Measurements from ENCODE around the gene TCP11L2. TPM values are rescaled to one million over a fixed set of nuclear protein-coding genes. Genes with fewer than 3 reads are reported as not detected.

Gene TCP11L2
- total and polyA plus RNA-seq, 2 of the 4 experiments (the other 2 are of a cell fraction): 7.3 to 32.8 TPM

GRCh38 chr12:106343214-106343528, 40.6 kb downstream of the TCP11L2 start:
- H3K4me1 ChIP-seq (ENCODE audit: control insufficient read depth, insufficient read depth, low read length): peaks cover 3% of the 10 kb centered on the region
- no peak overlapping the region for H4K5ac ChIP-seq (ENCODE audit: low read depth, low read length)
- H2BK15ac ChIP-seq (ENCODE audit: low read depth, low read length): no peak overlapping the region
- ATAC-seq (ENCODE audit: low read depth) (peak; percentile 56), DNase-seq (no peak)
- no peak overlapping the region for H3K23ac ChIP-seq (ENCODE audit: low read depth, low read length)
- no peaks in the 10 kb centered on the region for H3K27me3 ChIP-seq (ENCODE audit: control insufficient read depth, insufficient read depth, low read length)
- TF ChIP-seq RCOR1 (IDR thresholded peaks at IDR 0.05; ENCODE audit: insufficient replicate concordance, low read length): no peak
- TF ChIP-seq MAZ (IDR thresholded peaks at IDR 0.05; ENCODE audit: borderline replicate concordance, low read depth, low read length): no peak
- no peak for TF ChIP-seq USF2 (IDR thresholded peaks at IDR 0.05; ENCODE audit: low read depth, low read length)
- H3K79me1 ChIP-seq (ENCODE audit: low read depth in 1 of 2, low read length in 2 of 2): no peaks in the 10 kb centered on the region
- H4K8ac ChIP-seq (ENCODE audit: low read depth in 2 of 2, low read length in 2 of 2): no peak overlapping the region
- H2BK5ac ChIP-seq (ENCODE audit: low read depth, low read length, poor library complexity, severe bottlenecking): no peak overlapping the region
- H3K14ac ChIP-seq (replicated peaks; ENCODE audit: low read depth, low read length): no peak overlapping the region
- CTCF ChIA-PET: no interaction called here
- H3K56ac ChIP-seq (ENCODE audit: extremely low read depth, insufficient read depth, low read length): no peak overlapping the region
- POLR2A ChIA-PET (ENCODE audit: unreplicated experiment): no interaction called here
- H3K27ac ChIP-seq (ENCODE audit: insufficient read depth, low read length): no peak overlapping the region
- no peak overlapping the region for H4K91ac ChIP-seq (ENCODE audit: insufficient read depth, low read depth, low read length)
- H2AK5ac ChIP-seq (ENCODE audit: low read depth, low read length): no peak overlapping the region
- no peak overlapping the region for H2AK9ac ChIP-seq (replicated peaks; ENCODE audit: low read depth, low read length, poor library complexity)
- dilution Hi-C loops (cut with HindIII; ENCODE audit: low sequenced_read_pairs, unreplicated experiment) (no loop called here), intact Hi-C loops (cut with micrococcal nuclease) (loop anchor here (5.0 kb wide), 1 partner anchor 96 kb away; the partner anchor contains the start of gene CKAP4), in situ Hi-C loops (cut with MboI; ENCODE audit: low sequenced_read_pairs) (loop anchor here (5.0 kb wide), 1 partner anchor 116 kb away; no protein-coding TSS in a partner anchor)
- peak overlapping the region; percentile 51; the same call in 1 of the 2 replicates for H3K9ac ChIP-seq (ENCODE audit: low read depth, low read length)
- peak overlapping the region; percentile 25 for H2AFZ ChIP-seq (replicated peaks; ENCODE audit: low read length, poor library complexity)
- peak overlapping the region; percentile 15; the same call in 1 of the 2 replicates for H3K4me3 ChIP-seq (ENCODE audit: insufficient read depth, low read depth, low read length)
- H2BK20ac ChIP-seq (ENCODE audit: low read depth, low read length): no peak overlapping the region
- WGBS, 2 experiments (ENCODE audit: extremely low coverage in 2 of 2, insufficient read length in 1 of 2): 57% methylated on average over 1 of the region's 2 CpGs; no CpG with 5 or more reads in 1 of the 2 experiments
- peaks cover 4% of the 10 kb centered on the region for H3K36me3 ChIP-seq (ENCODE audit: control insufficient read depth, insufficient read depth, low read length)
- H3K9me3 ChIP-seq (ENCODE audit: control insufficient read depth, insufficient read depth, low read length): no peaks in the 10 kb centered on the region
- no peak overlapping the region for H2BK120ac ChIP-seq (ENCODE audit: low read depth, low read length)
- BruUV-seq (replicated peaks): no TSS peak
- H3K9me1 ChIP-seq (ENCODE audit: insufficient read depth, low read length): peaks cover 4% of the 10 kb centered on the region
- H3K18ac ChIP-seq (ENCODE audit: low read depth, low read length): no peak overlapping the region
- H4K20me1 ChIP-seq (ENCODE audit: insufficient read depth, low read length): no peaks in the 10 kb centered on the region; the same call in 1 of the 2 replicates
- peak overlapping the region; percentile 69 for H3K4me2 ChIP-seq (ENCODE audit: low read depth, low read length)
- H3K4ac ChIP-seq (ENCODE audit: low read depth, low read length): no peak overlapping the region

All from IMR-90 (cell line).